ENCODE data around the gene OPN3.

DNA sequence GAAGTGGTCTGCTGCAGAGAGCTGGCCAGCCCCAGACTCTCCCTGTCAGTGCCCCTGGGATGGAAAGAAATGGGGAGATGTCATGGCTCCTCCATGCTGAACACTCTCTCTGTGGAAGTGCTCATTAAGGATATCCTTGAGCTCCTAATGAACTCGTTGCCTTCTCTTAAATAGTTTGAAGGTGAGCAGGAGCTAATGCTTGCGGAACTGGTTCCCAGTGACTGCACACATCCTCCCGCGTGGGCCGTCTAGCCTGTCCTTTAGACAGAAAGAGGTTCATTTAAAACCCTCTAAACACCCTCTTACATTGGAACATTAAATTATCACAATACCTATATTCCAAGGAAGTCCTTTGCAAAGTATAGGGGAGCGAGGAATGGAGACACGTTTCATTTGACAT, 6.0 kb upstream of the OPN3 start:
- TF ChIP-seq, protein P1, sequence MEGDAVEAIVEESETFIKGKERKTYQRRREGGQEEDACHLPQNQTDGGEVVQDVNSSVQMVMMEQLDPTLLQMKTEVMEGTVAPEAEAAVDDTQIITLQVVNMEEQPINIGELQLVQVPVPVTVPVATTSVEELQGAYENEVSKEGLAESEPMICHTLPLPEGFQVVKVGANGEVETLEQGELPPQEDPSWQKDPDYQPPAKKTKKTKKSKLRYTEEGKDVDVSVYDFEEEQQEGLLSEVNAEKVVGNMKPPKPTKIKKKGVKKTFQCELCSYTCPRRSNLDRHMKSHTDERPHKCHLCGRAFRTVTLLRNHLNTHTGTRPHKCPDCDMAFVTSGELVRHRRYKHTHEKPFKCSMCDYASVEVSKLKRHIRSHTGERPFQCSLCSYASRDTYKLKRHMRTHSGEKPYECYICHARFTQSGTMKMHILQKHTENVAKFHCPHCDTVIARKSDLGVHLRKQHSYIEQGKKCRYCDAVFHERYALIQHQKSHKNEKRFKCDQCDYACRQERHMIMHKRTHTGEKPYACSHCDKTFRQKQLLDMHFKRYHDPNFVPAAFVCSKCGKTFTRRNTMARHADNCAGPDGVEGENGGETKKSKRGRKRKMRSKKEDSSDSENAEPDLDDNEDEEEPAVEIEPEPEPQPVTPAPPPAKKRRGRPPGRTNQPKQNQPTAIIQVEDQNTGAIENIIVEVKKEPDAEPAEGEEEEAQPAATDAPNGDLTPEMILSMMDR (tag by site-specific recombination; IDR thresholded peaks at IDR 0.05): no peak
- TF ChIP-seq ZNF280D (tag by site-specific recombination; IDR thresholded peaks at IDR 0.05) (no peak), ZNF274 (IDR thresholded peaks at IDR 0.05; ENCODE audit: low read length) (no peak), ZNF274 (tag by site-specific recombination; IDR thresholded peaks at IDR 0.05; ENCODE audit: borderline replicate concordance) (no peak)

Data from HEK293 (cell line).